Transverse colon (tissue), 4 donors: ENCODE data around the gene TRAPPC3L. TPM values are rescaled to one million over a fixed set of nuclear protein-coding genes. Genes with fewer than 3 reads are reported as not detected.
A peak's percentile ranks its signal among the peaks of the same experiment; 100 is the strongest.

ENCODE experiments used
- DNase-seq: peaks from one replicate; pipeline ENCODE4 v3.0.0-alpha.2; 2019
- H3K27ac ChIP-seq, 4 donors: fragments of 200-600 bp; sonication (generic); 2 replicates each; pipeline ENCODE4 v1.5.1; 2016 to 2018; ENCODE audit warnings: inconsistent platforms in 4 of 4
- H3K27me3 ChIP-seq: fragments of 200-600 bp; sonication (generic); 2 replicates; pipeline ENCODE4 v1.5.1; 2017; ENCODE audit warnings: inconsistent platforms
- H3K36me3 ChIP-seq, 4 donors: fragments of 200-600 bp; sonication (generic); 2 replicates each; pipeline ENCODE4 v1.5.1; 2017 to 2019; ENCODE audit warnings: inconsistent platforms in 4 of 4
- H3K4me1 ChIP-seq, 4 donors: fragments of 200-600 bp; sonication (generic); 2 replicates each; pipeline ENCODE4 v1.5.1; 2017 to 2020; ENCODE audit warnings: inconsistent platforms in 4 of 4
- H3K4me3 ChIP-seq, 4 donors: fragments of 200-600 bp; sonication (generic); 1 replicate in 1 of 4; 2 replicates in 3 of 4; pipeline versions ENCODE4 v1.5.1 to v1.6.1; 2017 to 2019; ENCODE audit warnings: inconsistent platforms in 4 of 4
- H3K9me3 ChIP-seq, 2 donors: fragments of 200-600 bp; sonication (generic); 2 replicates each; pipeline ENCODE4 v1.5.1; 2017 to 2019; ENCODE audit warnings: inconsistent platforms in 2 of 2
- CTCF ChIP-seq, 5 experiments: fragments of 200-600 bp in 3 of 5; fragments of 450-650 bp in 2 of 5; sonication (generic) in 3 of 5; IDR thresholded peaks; 1 replicate in 2 of 5; 2 replicates in 3 of 5; pipeline ENCODE4 v1.5.1; 2016 to 2017; ENCODE audit warnings: antibody characterized with exemption in 5 of 5, inconsistent platforms in 3 of 5, mild to moderate bottlenecking in 2 of 5, moderate library complexity in 1 of 5
- EP300 ChIP-seq: sonication (generic); formaldehyde crosslinking; IDR thresholded peaks from one replicate; pipeline ENCODE4 v1.6.1; 2017; ENCODE audit warnings: antibody characterized with exemption, low read depth
- POLR2A ChIP-seq: fragments of 450-650 bp; IDR thresholded peaks from one replicate; pipeline ENCODE4 v1.6.1; 2016; ENCODE audit warnings: antibody characterized with exemption, mild to moderate bottlenecking, moderate library complexity
- POLR2AphosphoS5 ChIP-seq, 3 donors: sonication (generic); formaldehyde crosslinking; IDR thresholded peaks; one replicate each; pipeline ENCODE4 v1.6.1; 2016; ENCODE audit warnings: antibody characterized with exemption in 3 of 3
- whole genome bisulfite sequencing, 2 donors: methylation state at CpG; one replicate each; pipeline ENCODE4 v1.1.5; 2018; ENCODE audit warnings: low coverage in 1 of 2; 5-methylcytosine and 5-hydroxymethylcytosine counted together
- in situ Hi-C, 4 donors: fragments of 200-750 bp; cut with MboI; loops; one replicate each; pipeline versions ENCODE4 v1.15.0 to v1.15.1; 2017; ENCODE audit warnings: low sequenced_read_pairs in 3 of 4, low pct_ligation_motif_present in 1 of 4, low pct_unique_long_range_greater_than_20kb in 1 of 4
- intact Hi-C: fragments of 100-400 bp; cut with DNase I; formaldehyde crosslinking; loops from one replicate; pipeline ENCODE4 v1.15.1; 2023; ENCODE audit warnings: low total_unique reads
- total RNA-seq, 4 donors: library from RNA; depleted of rRNA; stranded (reverse); fragments of >200 nt; gene quantifications; one replicate each; pipeline ENCODE4 v1.1.0, GENCODE V29; 2016

Gene TRAPPC3L
- total RNA-seq, 4 donors from 2014 or later: not detected

GRCh38 chr6:116568111-116568510 lies 22.6 kb upstream of the TRAPPC3L start:
- in situ Hi-C loops (no loop called here), intact Hi-C loops (no loop called here)
- H3K9me3 ChIP-seq: no peaks in the 10 kb centered on the region
- H3K36me3 ChIP-seq: no peaks in the 10 kb centered on the region
- no peak overlapping the region for H3K27ac ChIP-seq
- TF ChIP-seq CTCF (IDR thresholded peaks at IDR 0.05): no peak
- no peak overlapping the region for H3K4me3 ChIP-seq
- peaks cover 17% of the 10 kb centered on the region for H3K27me3 ChIP-seq
- peaks cover 11 to 22% (median 15%) of the 10 kb centered on the region in 4 donors for H3K4me1 ChIP-seq
- DNase-seq: no peak

GRCh38 chr6:116564921-116565872 lies 19.7 kb upstream of the TRAPPC3L start:
- intact Hi-C loops: no loop called here
- in situ Hi-C loops: no loop called here
- Histone ChIP-seq H3K27ac (no peak overlapping the region), H3K27me3 (peaks cover 18% of the 10 kb centered on the region), H3K4me1 (peaks cover 1 to 13% (median 4%) of the 10 kb centered on the region in 4 donors), H3K36me3 (no peaks in the 10 kb centered on the region), H3K9me3 (no peaks in the 10 kb centered on the region), H3K4me3 (peak overlapping the region in 2 of 4 donors; percentile 12 to 35)
- 64% methylated on average over 41 of the region's 42 CpGs; no CpG with 5 or more reads in 1 of the 2 donors for WGBS, 2 donors
- TF ChIP-seq CTCF (IDR thresholded peaks at IDR 0.05) (no peak), EP300 (no peak), POLR2A (no peak), POLR2AphosphoS5 (IDR thresholded peaks at IDR 0.05) (no peak)
- DNase-seq: no peak

GRCh38 chr6:116564311-116564710 lies 18.8 kb upstream of the TRAPPC3L start:
- H3K4me1 ChIP-seq: peaks cover 0 to 7% (median 0%) of the 10 kb centered on the region in 4 donors
- DNase-seq: no peak
- peaks cover 18% of the 10 kb centered on the region for H3K27me3 ChIP-seq
- intact Hi-C loops (no loop called here), in situ Hi-C loops (no loop called here)
- 76 to 78% methylated on average over 5 to 7 of the region's 7 CpGs for whole genome bisulfite sequencing, 2 donors
- H3K27ac ChIP-seq: no peak overlapping the region
- H3K9me3 ChIP-seq: no peaks in the 10 kb centered on the region
- H3K36me3 ChIP-seq: no peaks in the 10 kb centered on the region
- TF ChIP-seq CTCF (IDR thresholded peaks at IDR 0.05) (no peak), POLR2AphosphoS5 (IDR thresholded peaks at IDR 0.05) (no peak), POLR2A (no peak)
- no peak overlapping the region for H3K4me3 ChIP-seq

GRCh38 chr6:116563830-116564229 lies 18.3 kb upstream of the TRAPPC3L start:
- WGBS, 2 donors: 92 to 93% methylated on average over 2 to 9 of the region's 9 CpGs
- Histone ChIP-seq H3K27me3 (peaks cover 18% of the 10 kb centered on the region), H3K9me3 (no peaks in the 10 kb centered on the region), H3K4me3 (no peak overlapping the region), H3K36me3 (no peaks in the 10 kb centered on the region), H3K27ac (no peak overlapping the region), H3K4me1 (peaks cover 0 to 7% (median 0%) of the 10 kb centered on the region in 4 donors)
- in situ Hi-C loops (no loop called here), intact Hi-C loops (no loop called here)
- no peak for DNase-seq
- TF ChIP-seq POLR2A: no peak
- TF ChIP-seq CTCF (IDR thresholded peaks at IDR 0.05): no peak
- no peak for TF ChIP-seq EP300
- TF ChIP-seq POLR2AphosphoS5 (IDR thresholded peaks at IDR 0.05): no peak
